Measurements from ENCODE around the gene SUPT16H.
"Not testable (repeated sequence)": the region's sequence is repeated elsewhere in the genome, so short reads cannot be mapped to it uniquely, and the experiment has no call there.

SUPT16H gene

GRCh38 chr14:21367582-21368144 is 16.2 kb downstream of the SUPT16H start:
- no peak for DNase-seq (ENCODE audit: low read depth)

- DNase-seq (ENCODE audit: low read depth) = no peak
Measured at GRCh38 chr14:21356511-21356910, 27.3 kb downstream of the SUPT16H start.

DNA sequence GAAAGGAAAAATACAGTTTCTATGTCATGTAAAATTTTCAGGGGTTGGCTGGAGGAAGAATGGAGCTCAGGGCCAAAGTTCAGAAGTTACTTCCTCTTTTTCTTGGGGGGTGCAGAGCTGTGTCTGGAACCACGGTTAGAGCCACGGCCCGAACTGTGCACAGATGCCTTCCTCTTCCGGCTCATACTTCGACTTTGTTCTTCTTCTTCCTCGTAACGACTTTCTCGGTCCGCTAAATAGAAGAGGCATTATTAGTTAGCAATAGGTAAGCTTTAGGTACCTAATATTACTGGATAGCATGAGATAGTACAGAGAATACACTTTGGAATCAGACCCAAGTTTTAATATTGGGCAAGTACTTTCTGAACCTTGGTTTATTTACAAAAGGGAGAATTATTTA is 31.2 kb downstream of the SUPT16H start:
- DNase-seq (ENCODE audit: low read depth) = no peak

DNA sequence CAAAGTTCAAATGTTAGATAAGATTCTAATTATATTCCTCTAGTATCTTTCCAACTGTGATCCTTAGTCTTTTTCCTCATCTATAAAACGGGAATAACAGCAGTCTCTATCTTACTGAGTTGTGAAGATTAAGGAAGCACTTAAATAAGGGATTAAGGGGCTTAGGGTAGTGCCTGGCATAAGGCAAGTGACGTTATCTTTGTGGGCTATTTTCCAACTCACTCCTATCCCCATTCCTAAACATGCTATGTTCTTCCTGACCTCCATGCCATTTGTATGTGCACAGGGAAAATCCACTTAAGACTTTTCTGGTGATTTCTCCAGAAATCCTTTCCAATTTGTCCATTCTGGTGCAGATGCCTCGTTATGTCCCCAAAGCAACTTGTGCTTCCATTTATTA is 33.3 kb downstream of the SUPT16H start:
- no peak for DNase-seq (ENCODE audit: low read depth)

- no peak for DNase-seq (ENCODE audit: low read depth)
Measured at GRCh38 chr14:21347201-21347600, 36.6 kb downstream of the SUPT16H start.

DNA sequence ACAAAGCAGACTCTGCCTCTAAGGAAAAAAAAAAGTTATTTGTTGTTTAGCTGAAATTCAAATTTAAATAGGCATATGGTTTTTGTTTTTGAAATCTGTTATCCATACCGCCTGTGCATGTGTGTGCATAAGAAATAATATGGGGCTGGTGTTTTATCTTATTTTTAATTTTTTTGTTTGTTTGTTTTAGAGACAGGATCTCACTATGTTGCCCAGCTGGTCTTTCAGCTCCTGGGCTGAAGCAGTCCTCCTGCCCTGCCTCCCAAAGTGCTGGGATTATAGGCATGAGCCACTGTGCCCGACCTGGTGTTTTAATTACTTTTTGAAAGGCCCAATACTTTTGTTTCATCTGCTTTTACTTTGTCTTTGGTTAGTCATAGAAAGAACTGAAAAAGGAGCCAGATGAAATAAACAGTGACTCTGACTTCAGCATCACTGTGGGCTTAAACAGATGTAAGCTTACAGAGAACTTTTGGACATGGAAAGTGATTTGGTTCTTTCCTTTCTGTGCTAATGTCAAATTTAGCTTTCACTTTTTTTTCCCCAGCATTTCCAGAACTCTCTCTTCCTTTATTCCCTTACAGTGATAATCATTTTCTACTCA is 37.2 kb downstream of the SUPT16H start:
- DNase-seq (ENCODE audit: low read depth) = no peak

DNA sequence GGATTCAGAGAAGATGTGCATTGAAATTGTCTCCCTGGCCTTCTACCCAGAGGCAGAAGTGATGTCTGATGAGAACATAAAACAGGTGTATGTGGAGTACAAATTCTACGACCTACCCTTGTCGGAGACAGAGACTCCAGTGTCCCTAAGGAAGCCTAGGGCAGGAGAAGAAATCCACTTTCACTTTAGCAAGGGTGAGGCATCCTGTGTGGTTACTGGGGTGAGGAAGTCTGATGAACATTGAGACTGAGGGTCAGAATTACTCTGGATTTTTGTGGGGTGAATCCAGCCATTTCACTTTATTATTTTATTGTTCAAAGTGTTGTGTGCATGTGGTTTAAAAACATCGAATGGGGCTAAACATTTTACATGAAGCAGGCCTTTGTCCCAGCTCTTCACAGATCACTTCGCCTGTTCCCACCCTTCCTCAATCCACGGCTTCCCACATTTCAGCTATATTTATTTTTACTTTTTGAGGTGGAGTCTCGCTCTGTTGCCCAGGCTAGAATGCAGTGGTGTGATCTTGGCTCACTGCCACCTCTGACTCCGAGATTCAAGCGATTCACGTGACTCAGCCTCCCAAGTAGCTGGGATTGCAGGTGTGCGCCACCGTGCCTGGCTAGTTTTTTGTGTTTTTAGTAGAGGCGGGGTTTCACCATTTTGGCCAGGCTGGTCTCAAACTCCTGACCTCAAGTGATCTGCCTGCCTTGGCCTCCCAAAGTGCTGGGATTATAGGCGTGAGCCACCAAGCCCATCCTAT is 40.6 kb downstream of the SUPT16H start:
- no peak for DNase-seq (ENCODE audit: low read depth)

- no peak for DNase-seq (ENCODE audit: low read depth)
Measured at GRCh38 chr14:21334202-21334906, 49.5 kb downstream of the SUPT16H start.

DNA sequence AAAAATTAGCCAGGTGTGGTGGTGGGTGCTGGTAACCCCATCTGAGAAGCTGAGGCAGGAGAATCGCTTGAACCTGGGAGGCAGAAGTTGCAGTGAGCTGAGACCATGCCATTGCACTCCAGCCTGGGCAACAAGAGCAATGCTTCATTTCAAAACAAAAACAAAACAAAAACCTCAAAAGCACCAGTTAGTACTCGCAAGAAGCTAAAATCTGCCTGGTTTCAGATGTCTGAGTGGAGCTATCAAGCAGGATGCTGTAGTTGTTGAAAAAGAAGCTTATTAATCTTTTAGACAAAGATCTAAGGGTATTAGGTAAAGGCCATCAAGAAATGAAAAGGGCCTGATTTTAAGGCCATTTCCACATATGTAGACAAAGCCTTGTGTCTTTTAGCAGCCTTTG is 50.9 kb downstream of the SUPT16H start:
- no peak for DNase-seq (ENCODE audit: low read depth)

GRCh38 chr14:21326972-21327371 is 56.8 kb downstream of the SUPT16H start:
- DNase-seq (ENCODE audit: low read depth) = no peak

- DNase-seq (ENCODE audit: low read depth) = no peak
Measured at GRCh38 chr14:21322716-21323115, 61.1 kb downstream of the SUPT16H start.

GRCh38 chr14:21320913-21321312 is 62.9 kb downstream of the SUPT16H start:
- DNase-seq (ENCODE audit: low read depth) = no peak

DNA sequence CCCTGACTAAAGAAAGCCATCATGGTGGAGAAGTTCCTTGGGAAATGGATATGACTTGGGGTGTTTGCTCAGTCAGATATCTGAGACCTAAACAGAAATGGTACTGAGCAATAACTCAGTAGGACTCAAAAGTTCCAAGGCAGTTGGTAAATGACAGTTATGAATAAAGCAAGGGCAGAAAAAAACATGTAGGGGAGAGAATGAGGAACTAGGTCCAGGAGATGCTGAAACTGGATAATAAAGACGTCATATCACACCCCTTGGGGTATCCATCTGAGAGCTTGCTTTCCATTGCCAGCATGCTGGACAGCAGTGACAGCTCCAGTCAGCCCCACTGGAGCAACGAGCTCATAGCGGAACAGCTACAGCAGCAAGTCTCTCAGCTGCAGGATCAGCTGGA is 66.4 kb downstream of the SUPT16H start:
- DNase-seq (ENCODE audit: low read depth) = no peak

DNA sequence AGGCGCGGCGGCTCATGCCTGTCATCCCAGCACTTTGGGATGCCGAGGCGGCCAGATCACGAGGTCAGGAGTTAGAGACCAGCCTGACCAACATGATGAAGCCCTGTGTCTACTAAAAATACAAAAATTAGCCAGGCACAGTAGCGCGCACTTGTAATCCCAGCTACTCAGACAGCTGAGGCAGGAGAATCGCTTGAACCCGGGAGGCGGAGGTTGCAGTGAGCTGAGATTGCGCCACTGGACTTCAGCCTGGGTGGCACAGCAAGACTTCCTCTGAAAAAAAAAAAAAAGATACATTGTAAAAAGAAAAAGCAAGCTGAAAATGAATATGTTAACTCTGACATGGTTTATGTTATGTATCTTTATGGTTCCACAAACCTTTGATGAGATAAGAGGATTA is 70.3 kb downstream of the SUPT16H start:
- DNase-seq (ENCODE audit: low read depth) = no peak

- DNase-seq (ENCODE audit: low read depth) = no peak
Measured at GRCh38 chr14:21311614-21312013, 72.2 kb downstream of the SUPT16H start.

DNA sequence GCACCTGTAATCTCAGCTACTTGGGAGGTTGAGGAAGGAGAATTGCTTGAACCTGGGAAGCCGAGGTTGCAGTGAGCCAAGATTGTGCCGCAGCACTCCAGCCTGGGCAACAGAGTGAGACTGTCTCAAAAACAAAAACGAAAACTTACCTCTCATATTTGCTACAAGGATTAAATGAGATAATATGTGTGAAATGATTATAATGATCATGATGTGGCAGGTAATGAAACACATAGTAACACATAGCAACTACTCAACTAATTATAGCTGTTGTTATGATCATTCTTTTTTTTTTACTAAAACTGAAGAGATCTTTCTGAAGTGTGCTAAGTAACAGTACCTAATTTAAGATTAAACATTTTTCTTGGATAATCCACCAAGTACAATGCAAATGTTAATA is 73.9 kb downstream of the SUPT16H start:
- no peak for DNase-seq (ENCODE audit: low read depth)

GRCh38 chr14:21309238-21309636 is 74.6 kb downstream of the SUPT16H start:
- no peak for DNase-seq (ENCODE audit: low read depth)

- peak; percentile 69 for DNase-seq (ENCODE audit: low read depth)
Measured at GRCh38 chr14:21308479-21309237, 75.2 kb downstream of the SUPT16H start.

- no peak for DNase-seq (ENCODE audit: low read depth)
Measured at GRCh38 chr14:21308132-21308478, 75.7 kb downstream of the SUPT16H start.

DNA sequence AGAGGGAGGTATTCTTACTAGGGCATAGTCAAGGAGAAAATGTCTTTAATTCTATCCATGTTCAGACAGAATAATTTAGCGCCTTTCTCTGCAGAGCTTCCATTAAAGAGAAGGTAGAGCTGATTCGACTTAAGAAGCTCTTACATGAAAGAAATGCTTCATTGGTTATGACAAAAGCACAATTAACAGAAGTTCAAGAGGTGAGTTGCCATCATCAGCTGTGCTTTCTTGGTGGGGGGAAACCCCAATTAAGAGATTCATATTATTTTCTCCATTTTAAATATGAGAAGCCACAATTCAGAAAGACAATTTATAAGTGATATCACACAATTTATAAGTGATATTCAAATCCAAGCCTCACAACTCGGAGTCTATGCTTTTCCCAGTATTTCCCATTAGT is 76.2 kb downstream of the SUPT16H start:
- no peak for DNase-seq (ENCODE audit: low read depth)

- DNase-seq (ENCODE audit: low read depth) = not testable (repeated sequence)
Measured at GRCh38 chr14:21302836-21303140, 81.0 kb downstream of the SUPT16H start.

- no peak for DNase-seq (ENCODE audit: low read depth)
Measured at GRCh38 chr14:21302013-21302835, 81.6 kb downstream of the SUPT16H start.

Measured in activated T-cell treated with anti-CD3 and anti-CD28 coated beads for 48 hours (primary cell).